WTC11 (cell line): ENCODE results near the gene SORCS1.

Experiments
- ESRRA ChIP-seq: sonication (generic); formaldehyde crosslinking; IDR thresholded peaks from 2 replicates; pipeline ENCODE4 v1.8.1; 2022; ENCODE audit warnings: mild to moderate bottlenecking, missing genetic modification reagents, borderline replicate concordance
- NFE2L1 ChIP-seq: sonication (generic); formaldehyde crosslinking; IDR thresholded peaks from 2 replicates; pipeline ENCODE4 v1.8.1; 2023; ENCODE audit warnings: missing genetic modification reagents
- ZNF416 ChIP-seq: fragments of 250-450 bp; sonication (Bioruptor Pico); IDR thresholded peaks from 2 replicates; pipeline ENCODE4 v1.9.0; 2021; ENCODE audit warnings: mild to moderate bottlenecking, inconsistent platforms
- TF ChIP-seq, protein P1 (sequence below): sonication (generic); formaldehyde crosslinking; IDR thresholded peaks from 2 replicates; pipeline ENCODE4 v1.8.1; 2022; ENCODE audit warnings: mild to moderate bottlenecking, moderate library complexity, missing genetic modification reagents
- TF ChIP-seq, protein P2 (sequence below): fragments of 200-600 bp; IDR thresholded peaks from 2 replicates; pipeline ENCODE4 v1.8.0; 2022; ENCODE audit warnings: antibody characterized with exemption
- TF ChIP-seq, protein P3 (sequence below): sonication (generic); formaldehyde crosslinking; IDR thresholded peaks from 2 replicates; pipeline ENCODE4 v1.8.1; 2023; ENCODE audit warnings: mild to moderate bottlenecking, missing genetic modification reagents
- TF ChIP-seq, protein P4 (sequence below): sonication (generic); formaldehyde crosslinking; IDR thresholded peaks from 2 replicates; pipeline ENCODE4 v1.8.1; 2023; ENCODE audit warnings: mild to moderate bottlenecking, missing genetic modification reagents, moderate library complexity
- TF ChIP-seq, protein P5 (sequence below): sonication (generic); formaldehyde crosslinking; conservative IDR thresholded peaks from 2 replicates; pipeline ENCODE4 v1.8.1; 2022; ENCODE audit warnings: mild to moderate bottlenecking, missing genetic modification reagents

DNA sequence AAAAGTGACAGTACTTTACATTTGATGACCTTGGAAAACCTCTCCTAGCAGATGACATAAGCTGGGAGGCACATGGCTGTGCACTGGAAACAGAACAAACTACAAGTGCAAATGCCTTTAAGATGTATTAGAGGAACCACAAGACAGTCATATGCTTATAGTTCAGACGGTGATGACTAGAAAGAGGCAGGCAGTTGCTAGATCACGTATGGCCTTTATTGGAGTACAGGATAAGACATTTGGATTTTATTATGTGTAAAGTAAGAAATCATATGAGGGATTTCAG is 290.0 kb downstream of the SORCS1 start:
- TF ChIP-seq, protein P1, sequence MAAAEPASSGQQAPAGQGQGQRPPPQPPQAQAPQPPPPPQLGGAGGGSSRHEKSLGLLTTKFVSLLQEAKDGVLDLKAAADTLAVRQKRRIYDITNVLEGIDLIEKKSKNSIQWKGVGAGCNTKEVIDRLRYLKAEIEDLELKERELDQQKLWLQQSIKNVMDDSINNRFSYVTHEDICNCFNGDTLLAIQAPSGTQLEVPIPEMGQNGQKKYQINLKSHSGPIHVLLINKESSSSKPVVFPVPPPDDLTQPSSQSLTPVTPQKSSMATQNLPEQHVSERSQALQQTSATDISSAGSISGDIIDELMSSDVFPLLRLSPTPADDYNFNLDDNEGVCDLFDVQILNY (CRISPR knock-in tag), result no peak
- TF ChIP-seq, protein P2, sequence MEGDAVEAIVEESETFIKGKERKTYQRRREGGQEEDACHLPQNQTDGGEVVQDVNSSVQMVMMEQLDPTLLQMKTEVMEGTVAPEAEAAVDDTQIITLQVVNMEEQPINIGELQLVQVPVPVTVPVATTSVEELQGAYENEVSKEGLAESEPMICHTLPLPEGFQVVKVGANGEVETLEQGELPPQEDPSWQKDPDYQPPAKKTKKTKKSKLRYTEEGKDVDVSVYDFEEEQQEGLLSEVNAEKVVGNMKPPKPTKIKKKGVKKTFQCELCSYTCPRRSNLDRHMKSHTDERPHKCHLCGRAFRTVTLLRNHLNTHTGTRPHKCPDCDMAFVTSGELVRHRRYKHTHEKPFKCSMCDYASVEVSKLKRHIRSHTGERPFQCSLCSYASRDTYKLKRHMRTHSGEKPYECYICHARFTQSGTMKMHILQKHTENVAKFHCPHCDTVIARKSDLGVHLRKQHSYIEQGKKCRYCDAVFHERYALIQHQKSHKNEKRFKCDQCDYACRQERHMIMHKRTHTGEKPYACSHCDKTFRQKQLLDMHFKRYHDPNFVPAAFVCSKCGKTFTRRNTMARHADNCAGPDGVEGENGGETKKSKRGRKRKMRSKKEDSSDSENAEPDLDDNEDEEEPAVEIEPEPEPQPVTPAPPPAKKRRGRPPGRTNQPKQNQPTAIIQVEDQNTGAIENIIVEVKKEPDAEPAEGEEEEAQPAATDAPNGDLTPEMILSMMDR, result no peak
- TF ChIP-seq, protein P3, sequence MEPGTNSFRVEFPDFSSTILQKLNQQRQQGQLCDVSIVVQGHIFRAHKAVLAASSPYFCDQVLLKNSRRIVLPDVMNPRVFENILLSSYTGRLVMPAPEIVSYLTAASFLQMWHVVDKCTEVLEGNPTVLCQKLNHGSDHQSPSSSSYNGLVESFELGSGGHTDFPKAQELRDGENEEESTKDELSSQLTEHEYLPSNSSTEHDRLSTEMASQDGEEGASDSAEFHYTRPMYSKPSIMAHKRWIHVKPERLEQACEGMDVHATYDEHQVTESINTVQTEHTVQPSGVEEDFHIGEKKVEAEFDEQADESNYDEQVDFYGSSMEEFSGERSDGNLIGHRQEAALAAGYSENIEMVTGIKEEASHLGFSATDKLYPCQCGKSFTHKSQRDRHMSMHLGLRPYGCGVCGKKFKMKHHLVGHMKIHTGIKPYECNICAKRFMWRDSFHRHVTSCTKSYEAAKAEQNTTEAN, result no peak
- TF ChIP-seq ZNF416, result no peak
- TF ChIP-seq NFE2L1 (CRISPR knock-in tag), result no peak
- TF ChIP-seq, protein P4, sequence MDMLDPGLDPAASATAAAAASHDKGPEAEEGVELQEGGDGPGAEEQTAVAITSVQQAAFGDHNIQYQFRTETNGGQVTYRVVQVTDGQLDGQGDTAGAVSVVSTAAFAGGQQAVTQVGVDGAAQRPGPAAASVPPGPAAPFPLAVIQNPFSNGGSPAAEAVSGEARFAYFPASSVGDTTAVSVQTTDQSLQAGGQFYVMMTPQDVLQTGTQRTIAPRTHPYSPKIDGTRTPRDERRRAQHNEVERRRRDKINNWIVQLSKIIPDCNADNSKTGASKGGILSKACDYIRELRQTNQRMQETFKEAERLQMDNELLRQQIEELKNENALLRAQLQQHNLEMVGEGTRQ (CRISPR knock-in tag), result no peak
- TF ChIP-seq ESRRA (CRISPR knock-in tag), result no peak
- TF ChIP-seq, protein P5, sequence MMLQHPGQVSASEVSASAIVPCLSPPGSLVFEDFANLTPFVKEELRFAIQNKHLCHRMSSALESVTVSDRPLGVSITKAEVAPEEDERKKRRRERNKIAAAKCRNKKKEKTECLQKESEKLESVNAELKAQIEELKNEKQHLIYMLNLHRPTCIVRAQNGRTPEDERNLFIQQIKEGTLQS (CRISPR knock-in tag), result no peak
